GM19240 (cell line): ENCODE results near the gene MFSD1.
"Not testable (repeated sequence)": the region's sequence is repeated elsewhere in the genome, so short reads cannot be mapped to it uniquely, and the experiment has no call there.

Source experiments
- DNase-seq: peaks from one replicate; pipeline ENCODE4 v3.0.0; 2011; ENCODE audit warnings: low spot score; ENCODE audit not compliant: insufficient read length

Gene MFSD1

GRCh38 chr3:158776531-158776930 lies 25.3 kb upstream of the MFSD1 start:
- no peak for DNase-seq

DNA sequence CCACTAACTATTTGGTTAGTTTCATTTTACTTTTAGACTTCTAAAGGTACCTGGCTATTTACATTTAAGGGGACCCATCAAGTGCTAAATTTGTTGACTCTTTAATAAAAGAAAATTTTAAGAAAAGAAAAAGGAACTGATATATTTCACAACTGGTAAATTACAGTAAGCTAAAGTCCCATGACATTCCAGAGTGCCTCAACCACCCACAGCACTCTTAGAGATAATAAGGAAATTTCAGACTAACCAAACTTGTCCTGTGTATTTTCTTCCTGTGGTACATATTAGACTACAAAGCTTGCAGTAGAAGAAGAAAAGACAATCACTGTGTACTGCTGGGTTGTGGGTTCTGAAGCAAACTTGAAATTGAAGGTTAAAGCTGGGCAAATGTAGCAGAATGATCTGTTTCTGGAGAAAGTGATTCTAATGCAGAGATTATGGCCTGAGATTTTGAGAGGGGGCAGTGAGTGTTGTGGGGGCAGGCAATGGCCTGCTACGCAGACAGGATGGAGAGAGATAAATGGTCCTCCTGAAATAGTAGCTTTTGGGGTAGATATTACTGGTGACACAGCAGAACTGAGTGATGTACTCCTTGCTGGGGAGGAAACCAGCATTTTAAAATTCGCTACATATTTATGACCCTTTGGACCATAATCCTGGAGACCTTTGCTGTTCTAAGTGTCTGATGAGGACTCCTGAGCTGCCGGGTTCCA lies 24.5 kb upstream of the MFSD1 start:
- DNase-seq = no peak

- DNase-seq = no peak
Measured at GRCh38 chr3:158780766-158781165, 21.1 kb upstream of the MFSD1 start.

DNA sequence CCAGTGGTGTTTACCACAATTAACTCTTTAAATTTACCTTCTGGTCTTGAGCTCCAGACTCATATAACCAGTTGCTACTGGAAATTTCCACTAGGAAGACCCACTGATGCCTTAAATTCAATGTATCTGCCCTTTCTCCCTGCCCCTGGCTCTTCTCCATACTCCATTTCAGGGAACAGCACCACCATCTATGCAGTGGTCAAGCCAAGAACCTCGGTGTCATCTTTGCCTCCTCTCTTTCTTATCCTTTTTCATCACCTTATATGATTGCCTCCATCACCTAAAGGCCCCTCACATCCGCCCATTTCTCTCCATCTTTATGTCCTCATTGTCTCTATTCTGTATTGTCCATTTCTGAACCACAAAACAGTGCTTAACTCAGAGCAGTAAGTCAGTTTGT lies 20.7 kb upstream of the MFSD1 start:
- no peak for DNase-seq

GRCh38 chr3:158781849-158782248 lies 20.0 kb upstream of the MFSD1 start:
- no peak for DNase-seq

GRCh38 chr3:158782283-158782989 lies 19.4 kb upstream of the MFSD1 start:
- DNase-seq = no peak

DNA sequence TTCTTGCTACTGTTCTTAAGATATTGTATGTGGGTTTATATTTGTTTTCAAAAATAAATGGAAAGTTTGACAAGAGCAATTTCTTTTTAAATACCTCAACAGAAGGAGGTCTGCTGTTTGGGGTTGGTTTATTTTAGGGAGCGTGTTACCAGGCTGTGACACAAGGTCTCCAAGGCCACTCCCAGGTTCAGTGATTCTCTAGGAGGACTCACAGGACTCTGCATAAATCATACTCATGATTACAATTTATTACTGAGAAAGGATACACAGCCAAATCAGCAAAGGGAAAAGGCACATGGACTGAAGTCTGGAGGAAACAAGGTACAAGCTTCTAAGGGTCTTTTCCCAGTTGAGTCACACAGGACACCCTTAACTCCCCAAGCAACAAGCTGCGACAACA lies 18.8 kb upstream of the MFSD1 start:
- DNase-seq = no peak

DNA sequence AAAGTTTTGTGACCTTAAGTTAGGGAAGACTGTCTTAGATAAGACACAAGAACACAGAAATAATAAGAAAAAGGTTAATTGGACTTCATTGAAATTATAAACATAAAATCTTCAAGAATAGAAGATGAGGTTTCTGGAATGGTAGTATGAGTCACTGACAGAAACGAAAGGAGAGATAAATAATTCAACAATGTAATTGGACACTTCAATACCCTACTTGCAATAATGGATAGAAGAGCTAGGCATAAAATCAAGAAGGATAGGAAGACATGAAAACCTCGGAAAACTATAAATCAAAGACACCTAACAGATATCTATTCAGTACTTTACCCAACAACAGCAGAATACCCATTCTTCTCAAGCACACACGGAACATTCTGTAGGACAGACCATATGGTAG lies 15.9 kb upstream of the MFSD1 start:
- no peak for DNase-seq

GRCh38 chr3:158788446-158788845 lies 13.4 kb upstream of the MFSD1 start:
- DNase-seq = no peak

DNA sequence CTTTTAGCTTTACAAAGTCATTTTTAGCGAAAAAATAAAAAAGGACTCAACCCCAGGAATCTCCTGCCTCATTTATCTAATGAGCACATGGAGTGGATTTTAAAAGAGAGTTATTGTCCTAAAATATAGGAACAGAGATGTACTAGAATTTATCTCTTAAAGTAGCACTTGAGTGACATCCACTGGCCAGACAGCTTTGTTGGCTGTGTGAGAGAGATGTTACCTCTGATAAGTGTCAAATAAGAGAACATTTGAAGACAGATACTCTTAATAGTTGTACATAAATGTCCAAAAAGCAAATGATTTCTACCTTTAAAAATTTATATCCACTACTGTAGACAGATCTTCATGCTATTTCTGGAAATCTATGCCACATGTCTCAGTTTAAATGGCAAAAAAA lies 12.3 kb upstream of the MFSD1 start:
- no peak for DNase-seq

GRCh38 chr3:158790901-158791589 lies 10.8 kb upstream of the MFSD1 start:
- no peak for DNase-seq

DNA sequence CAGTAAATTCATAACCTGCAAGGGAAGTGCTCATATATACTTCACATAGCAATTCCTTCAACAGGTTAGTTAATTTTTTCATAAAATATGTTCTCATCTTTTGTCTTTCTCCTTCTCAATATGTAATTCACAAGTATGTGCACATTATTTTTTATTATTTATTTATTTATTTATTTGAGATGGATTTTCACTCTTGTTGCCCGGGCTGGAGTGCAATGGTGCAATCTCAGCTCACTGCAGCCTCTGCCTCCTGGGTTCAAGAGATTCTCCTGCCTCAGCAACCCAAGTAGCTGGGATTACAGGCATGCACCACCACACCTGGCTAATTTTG lies 10.3 kb upstream of the MFSD1 start:
- not testable (repeated sequence) for DNase-seq

GRCh38 chr3:158792709-158793108 lies 9.1 kb upstream of the MFSD1 start:
- no peak for DNase-seq

DNA sequence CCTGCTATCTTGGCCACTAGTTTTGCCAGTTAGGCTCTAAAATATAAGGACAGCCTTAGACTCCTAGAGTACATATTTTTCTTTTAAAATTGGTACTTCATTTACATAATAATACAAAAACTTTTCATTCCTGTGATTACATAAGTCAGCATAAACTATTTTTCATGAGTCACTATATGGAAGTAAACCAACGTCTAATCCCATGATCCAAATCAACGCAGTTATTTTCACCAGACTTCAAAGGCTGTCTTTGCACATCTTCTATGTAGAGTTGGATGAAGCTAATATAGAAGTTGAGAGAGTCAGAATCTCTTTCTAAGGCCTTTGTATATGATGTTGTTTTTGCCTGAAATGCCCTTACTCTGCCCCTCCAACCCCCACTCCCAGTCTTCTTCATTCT lies 7.6 kb upstream of the MFSD1 start:
- DNase-seq = no peak

DNA sequence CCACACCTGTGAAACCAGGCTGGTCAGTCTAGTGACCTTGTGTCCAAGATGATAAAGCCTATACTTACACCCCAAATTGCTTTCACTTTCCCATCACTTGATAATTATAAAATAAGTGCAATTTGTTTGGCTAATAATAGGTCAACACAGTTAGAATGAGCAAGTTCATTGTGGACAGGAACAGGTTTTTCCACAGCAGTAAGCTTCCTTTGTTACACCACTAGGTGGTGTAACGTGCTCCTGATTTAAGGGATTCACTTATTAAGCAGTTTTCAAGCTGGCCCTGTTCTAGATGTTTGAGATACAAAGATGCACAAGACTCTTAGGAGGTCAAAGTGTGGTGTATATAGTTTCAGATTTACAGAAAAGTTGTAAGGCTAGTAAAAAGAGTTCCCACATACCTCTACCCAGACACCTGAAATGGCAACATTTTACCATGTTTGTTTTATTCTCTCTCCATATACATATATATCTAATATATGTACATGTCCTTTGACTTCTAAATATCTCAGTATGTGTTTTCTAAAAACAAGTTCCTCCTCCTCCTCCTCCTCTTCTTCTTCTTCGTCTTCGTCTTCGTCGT lies 6.8 kb upstream of the MFSD1 start:
- no peak for DNase-seq

- no peak for DNase-seq
Measured at GRCh38 chr3:158801201-158801600, 653 bp upstream of the MFSD1 start.

- no peak for DNase-seq
Measured at GRCh38 chr3:158802409-158803268, 785 bp downstream of the MFSD1 start.

- DNase-seq = no peak
Measured at GRCh38 chr3:158804441-158804840, 2.6 kb downstream of the MFSD1 start.

- DNase-seq = no peak
Measured at GRCh38 chr3:158808697-158809096, 6.8 kb downstream of the MFSD1 start.

DNA sequence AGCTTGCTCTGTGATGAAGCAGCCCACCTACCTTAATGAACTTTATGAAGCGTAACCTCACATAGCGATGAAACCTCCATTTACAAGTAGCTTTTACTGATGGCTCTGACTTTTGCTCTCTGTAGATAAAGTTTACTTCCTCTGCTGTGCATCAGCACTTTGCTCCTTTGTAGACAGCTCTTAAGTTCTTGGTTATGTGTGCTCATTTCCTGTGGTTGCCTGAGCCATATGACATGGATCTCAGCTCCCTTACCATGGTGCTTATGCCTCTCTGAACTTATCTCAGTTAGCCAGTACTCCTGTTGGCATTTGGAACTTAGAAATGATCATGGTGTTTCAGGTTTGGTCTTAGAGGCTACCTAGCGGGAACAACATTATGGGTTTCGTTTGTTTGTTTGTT lies 7.8 kb downstream of the MFSD1 start:
- DNase-seq = no peak
